ENCODE measurements around the gene GCNT2. TPM values are rescaled to one million over a fixed set of nuclear protein-coding genes. Genes with fewer than 3 reads are reported as not detected.
"Not testable (repeated sequence)": the region's sequence is repeated elsewhere in the genome, so short reads cannot be mapped to it uniquely, and the experiment has no call there.

GCNT2 gene
- total RNA-seq, 1 donor from 2014 or later: 71.1 TPM

DNA sequence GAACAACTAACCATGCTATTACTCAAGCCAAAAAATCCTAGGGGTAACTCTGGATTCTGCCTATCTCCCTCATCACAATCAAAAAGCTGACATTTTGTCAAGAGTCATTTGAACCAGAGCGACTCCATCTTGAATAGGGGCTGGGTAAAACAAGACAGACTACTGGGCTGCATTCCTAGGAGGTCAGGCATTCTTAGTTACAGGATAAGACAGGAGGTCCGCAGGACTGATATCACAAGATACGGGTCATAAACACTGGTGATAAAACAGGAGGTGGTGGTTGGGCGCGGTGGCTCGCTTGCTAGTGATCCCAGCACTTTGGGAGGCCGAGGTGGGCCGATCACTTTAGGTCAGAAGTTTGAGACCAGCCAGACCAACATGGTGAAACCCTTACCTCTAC, 141.1 kb downstream of the GCNT2 start:
- Mint-ChIP-seq H3K27me3 (ENCODE audit: unreplicated experiment) (peaks cover 10% of the 10 kb centered on the region), H3K4me1 (ENCODE audit: unreplicated experiment) (no peaks in the 10 kb centered on the region), H3K27ac (ENCODE audit: unreplicated experiment) (no peak overlapping the region), H3K36me3 (ENCODE audit: low read depth, unreplicated experiment) (peaks cover 3% of the 10 kb centered on the region), H3K4me3 (ENCODE audit: unreplicated experiment) (no peak overlapping the region), H3K9me3 (ENCODE audit: unreplicated experiment) (no peaks in the 10 kb centered on the region)
- TF ChIP-seq CTCF (IDR thresholded peaks at IDR 0.05; ENCODE audit: unreplicated experiment): no peak
- DNase-seq (ENCODE audit: low spot score): no peak

- TF ChIP-seq CTCF (IDR thresholded peaks at IDR 0.05; ENCODE audit: unreplicated experiment): no peak
- Mint-ChIP-seq H3K27ac (ENCODE audit: unreplicated experiment) (no peak overlapping the region), H3K4me3 (ENCODE audit: unreplicated experiment) (no peak overlapping the region), H3K4me1 (ENCODE audit: unreplicated experiment) (no peaks in the 10 kb centered on the region), H3K27me3 (ENCODE audit: unreplicated experiment) (peaks cover 10% of the 10 kb centered on the region), H3K9me3 (ENCODE audit: unreplicated experiment) (no peaks in the 10 kb centered on the region), H3K36me3 (ENCODE audit: low read depth, unreplicated experiment) (peaks cover 3% of the 10 kb centered on the region)
- DNase-seq (ENCODE audit: low spot score): no peak
Measured at GRCh38 chr6:10662742-10663141, 141.6 kb downstream of the GCNT2 start.

DNA sequence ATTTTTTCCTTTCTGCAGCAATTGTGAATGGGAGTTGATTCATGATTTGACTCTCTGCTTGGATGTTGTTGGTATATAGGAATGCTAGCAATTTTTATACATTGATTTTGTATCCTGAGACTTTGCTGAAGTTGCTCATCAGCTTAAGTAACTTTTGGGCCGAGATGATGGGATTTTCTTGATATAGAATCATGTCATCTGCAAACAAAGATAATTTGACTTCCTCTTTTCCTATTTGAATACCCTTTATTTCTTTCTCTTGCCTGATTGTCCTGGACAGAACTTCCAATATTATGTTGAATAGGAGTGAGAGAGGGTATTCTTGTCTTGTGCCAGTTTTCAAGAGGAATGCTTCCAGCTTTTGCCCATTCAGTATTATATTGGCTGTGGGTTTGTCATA, 144.4 kb downstream of the GCNT2 start:
- not testable (repeated sequence) for H3K27ac Mint-ChIP-seq (ENCODE audit: unreplicated experiment)

DNA sequence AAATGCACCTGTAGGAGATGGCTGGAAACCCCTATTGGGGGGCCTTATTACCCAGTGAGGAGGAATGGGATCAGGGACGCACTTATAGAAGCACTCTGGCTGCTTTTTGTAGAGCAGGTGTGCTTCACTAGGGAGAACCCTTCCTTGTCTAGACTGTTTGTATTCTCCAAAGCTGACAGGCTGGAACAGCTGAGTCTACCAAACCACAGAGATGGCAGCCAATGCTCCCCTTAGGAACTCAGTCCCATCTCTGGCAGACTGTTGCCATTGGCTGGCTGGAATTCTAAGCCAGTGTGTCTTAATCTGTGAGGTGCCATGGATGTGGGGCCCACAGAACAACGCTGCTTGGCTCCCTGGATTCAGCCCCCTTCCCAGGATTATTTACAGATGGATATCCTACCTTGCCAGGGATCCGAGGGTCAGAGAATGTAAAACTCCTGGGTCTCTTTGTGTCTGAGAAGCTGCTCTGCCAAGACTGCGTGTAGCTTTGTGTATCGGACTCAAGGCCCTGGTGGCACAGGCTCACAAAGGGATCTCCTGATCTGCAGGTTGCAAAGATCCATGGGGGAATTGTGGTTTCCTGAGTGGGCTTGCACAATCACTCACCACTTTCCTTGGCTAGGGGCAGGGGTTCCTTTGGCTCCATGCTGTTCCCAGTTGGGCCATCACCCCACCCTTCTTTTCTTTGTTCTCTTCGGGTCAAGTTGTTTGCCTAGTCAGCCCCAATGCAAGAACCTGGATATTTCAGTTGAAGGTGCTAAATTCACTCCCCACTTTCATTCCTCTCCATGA, 147.2 kb downstream of the GCNT2 start:
- no peak for DNase-seq (ENCODE audit: low spot score)
- TF ChIP-seq CTCF (IDR thresholded peaks at IDR 0.05; ENCODE audit: unreplicated experiment): no peak
- H3K4me3 Mint-ChIP-seq (ENCODE audit: unreplicated experiment): no peak overlapping the region
- no peaks in the 10 kb centered on the region for H3K27me3 Mint-ChIP-seq (ENCODE audit: unreplicated experiment)
- no peaks in the 10 kb centered on the region for H3K4me1 Mint-ChIP-seq (ENCODE audit: unreplicated experiment)
- no peak overlapping the region for H3K27ac Mint-ChIP-seq (ENCODE audit: unreplicated experiment)
- no peaks in the 10 kb centered on the region for H3K9me3 Mint-ChIP-seq (ENCODE audit: unreplicated experiment)
- H3K36me3 Mint-ChIP-seq (ENCODE audit: low read depth, unreplicated experiment): no peaks in the 10 kb centered on the region

More for the DNA sequence above, 144.4 kb downstream of the GCNT2 start:
- H3K9me3 Mint-ChIP-seq (ENCODE audit: unreplicated experiment); H3K4me3 Mint-ChIP-seq (ENCODE audit: unreplicated experiment); H3K36me3 Mint-ChIP-seq (ENCODE audit: low read depth, unreplicated experiment); DNase-seq (ENCODE audit: low spot score); H3K27me3 Mint-ChIP-seq (ENCODE audit: unreplicated experiment); H3K4me1 Mint-ChIP-seq (ENCODE audit: unreplicated experiment): not testable (repeated sequence)

DNA sequence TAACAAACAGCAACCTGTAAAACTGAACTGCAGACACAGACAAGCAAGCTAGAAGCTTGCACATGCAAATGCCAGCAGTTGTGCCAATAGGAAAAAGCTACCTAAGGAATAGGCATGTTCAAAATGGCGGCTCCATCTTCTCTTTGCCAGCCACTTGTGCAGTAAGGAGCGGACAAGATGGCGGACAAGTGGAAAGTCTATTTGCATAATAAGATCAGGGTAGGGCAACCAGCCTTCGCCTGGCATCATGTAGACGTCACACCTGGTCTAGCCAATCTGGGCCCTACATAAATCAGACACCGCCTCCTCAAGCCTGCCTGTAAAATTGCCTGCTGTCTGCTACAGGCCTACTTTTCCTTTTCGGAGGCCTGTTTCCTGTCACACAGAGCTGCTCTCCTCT, 155.3 kb downstream of the GCNT2 start:
- H3K9me3 Mint-ChIP-seq (ENCODE audit: unreplicated experiment): no peaks in the 10 kb centered on the region
- H3K27me3 Mint-ChIP-seq (ENCODE audit: unreplicated experiment): no peaks in the 10 kb centered on the region
- H3K4me1 Mint-ChIP-seq (ENCODE audit: unreplicated experiment): peaks cover 4% of the 10 kb centered on the region
- H3K27ac Mint-ChIP-seq (ENCODE audit: unreplicated experiment): no peak overlapping the region
- no peak for TF ChIP-seq CTCF (IDR thresholded peaks at IDR 0.05; ENCODE audit: unreplicated experiment)
- H3K4me3 Mint-ChIP-seq (ENCODE audit: unreplicated experiment): no peak overlapping the region
- no peak for DNase-seq (ENCODE audit: low spot score)
- H3K36me3 Mint-ChIP-seq (ENCODE audit: low read depth, unreplicated experiment): no peaks in the 10 kb centered on the region

All from endothelial cell (in vitro differentiated cells).